NCI-H748 (cell line): ENCODE data around the gene NEURL1.

Experiments
- DNase-seq: peaks from one replicate; lab custom pipeline; 2025; ENCODE audit not compliant: unreplicated experiment; lab: John Stamatoyannopoulos, UW

The NEURL1 gene

GRCh38 chr10:103640436-103641181 is 147.1 kb downstream of the NEURL1 start:
- no peak for DNase-seq

DNA sequence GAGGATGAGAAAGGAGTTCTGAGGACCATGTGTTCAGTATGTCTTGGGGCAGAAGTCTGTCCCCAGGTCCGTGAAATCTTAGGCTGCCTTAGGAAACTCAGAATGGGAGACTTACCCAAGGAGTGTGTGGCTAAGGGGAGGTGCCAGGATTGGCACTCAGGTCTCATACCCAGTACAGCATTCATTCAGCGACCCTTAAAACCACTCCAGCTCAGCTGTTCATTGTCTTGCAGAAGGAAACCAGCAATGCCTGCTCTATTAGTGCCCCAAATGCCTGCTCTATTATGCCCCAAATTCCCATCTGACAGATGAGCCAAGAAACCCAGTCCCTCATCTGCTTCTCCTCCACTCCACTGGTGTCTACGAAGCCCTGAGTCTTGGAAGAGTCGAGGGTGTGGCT is 147.8 kb downstream of the NEURL1 start:
- no peak for DNase-seq
